Kidney glomerular epithelial cell (primary cell): ENCODE data around the gene RPL11.
"Not testable (repeated sequence)": the region's sequence is repeated elsewhere in the genome, so short reads cannot be mapped to it uniquely, and the experiment has no call there.

Experiments used
- DNase-seq: peaks from one replicate; lab custom pipeline; 2025; lab: John Stamatoyannopoulos, UW

Gene RPL11

DNA sequence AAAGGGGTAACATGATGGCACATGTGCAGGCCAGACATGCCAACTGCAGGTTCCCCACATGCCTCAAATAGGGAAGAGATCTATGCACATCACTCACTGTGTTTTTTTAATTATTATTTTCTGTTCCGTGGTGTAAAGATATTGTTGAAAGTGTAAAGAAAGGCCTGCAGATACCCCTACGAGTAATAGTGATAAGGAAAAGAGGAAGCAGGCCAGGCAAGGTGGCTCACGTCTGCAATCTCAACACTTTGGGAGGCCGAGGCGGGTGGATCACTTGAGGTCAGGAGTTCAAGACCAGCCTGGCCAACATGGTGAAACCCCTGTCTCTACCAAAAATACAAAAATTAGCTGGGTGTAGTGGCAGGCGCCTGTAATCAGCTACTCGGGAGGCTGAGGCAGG is 6.4 kb upstream of the RPL11 start:
- DNase-seq = not testable (repeated sequence)

GRCh38 chr1:23687680-23688079 is 3.9 kb upstream of the RPL11 start:
- DNase-seq = not testable (repeated sequence)

- not testable (repeated sequence) for DNase-seq
Measured at GRCh38 chr1:23688281-23688680, 3.3 kb upstream of the RPL11 start.

GRCh38 chr1:23692308-23692871 is 784 bp downstream of the RPL11 start:
- DNase-seq = peak; percentile 48

GRCh38 chr1:23693599-23693998 is 2.0 kb downstream of the RPL11 start:
- DNase-seq = no peak

DNA sequence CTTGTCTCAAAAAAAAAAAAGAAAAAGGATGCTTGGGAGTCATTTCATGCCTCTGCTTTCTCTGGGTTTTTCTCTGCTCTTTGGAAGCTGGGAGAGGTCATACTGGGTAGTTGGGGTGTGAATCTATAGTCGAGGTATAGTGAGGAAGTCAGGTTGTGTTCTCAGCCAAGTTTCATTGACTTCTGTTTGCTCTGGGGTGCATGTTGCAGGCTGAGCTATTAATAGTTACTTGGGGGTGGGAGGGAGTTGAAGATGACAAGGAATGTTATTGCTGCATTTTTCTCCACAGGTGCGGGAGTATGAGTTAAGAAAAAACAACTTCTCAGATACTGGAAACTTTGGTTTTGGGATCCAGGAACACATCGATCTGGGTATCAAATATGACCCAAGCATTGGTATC is 2.8 kb downstream of the RPL11 start:
- no peak for DNase-seq

DNA sequence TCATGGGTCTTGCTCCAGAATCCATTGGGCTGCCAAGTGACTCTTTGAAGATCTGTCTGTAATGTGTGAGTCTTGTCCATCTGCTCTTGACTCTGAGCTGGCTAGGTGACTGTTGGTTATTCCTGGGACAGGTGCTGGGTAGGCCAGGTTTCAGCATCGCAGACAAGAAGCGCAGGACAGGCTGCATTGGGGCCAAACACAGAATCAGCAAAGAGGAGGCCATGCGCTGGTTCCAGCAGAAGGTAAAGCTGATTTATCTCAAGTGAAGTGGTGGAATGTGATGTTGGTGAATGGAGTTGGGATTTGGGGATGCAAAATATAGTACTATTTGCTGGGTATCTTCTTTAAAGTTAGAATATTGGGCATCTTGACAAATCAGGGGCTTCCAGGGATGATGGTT is 4.1 kb downstream of the RPL11 start:
- DNase-seq = no peak

DNA sequence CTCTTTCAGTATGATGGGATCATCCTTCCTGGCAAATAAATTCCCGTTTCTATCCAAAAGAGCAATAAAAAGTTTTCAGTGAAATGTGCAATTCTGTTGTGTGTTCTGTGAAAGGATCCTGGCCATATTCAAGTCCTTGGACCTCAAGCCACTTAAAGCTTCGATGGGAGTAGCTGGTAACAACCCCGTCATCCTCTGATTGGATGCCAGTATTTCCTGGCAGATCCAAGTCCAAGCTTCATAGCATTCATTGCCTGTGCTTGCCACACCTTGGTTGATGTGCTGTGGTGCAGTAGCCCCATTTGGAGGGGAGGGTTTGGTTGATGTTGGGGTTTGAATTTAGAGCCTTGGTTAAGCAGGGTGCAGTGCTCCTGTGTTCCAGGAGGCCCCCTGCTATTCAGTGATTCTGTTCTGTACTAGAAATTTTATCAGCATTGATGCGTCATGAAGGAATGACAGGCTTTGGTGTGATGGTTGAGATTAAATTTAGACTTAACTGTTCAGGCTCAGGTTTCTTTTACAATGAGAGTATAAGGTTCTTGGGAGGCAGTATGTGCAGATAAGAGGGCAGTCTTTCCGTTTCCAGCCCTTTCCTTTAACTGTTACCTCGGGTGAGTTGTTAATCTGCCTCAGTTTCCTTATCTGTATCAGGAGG is 4.9 kb downstream of the RPL11 start:
- DNase-seq = no peak

- DNase-seq = no peak
Measured at GRCh38 chr1:23698466-23698865, 6.9 kb downstream of the RPL11 start.

DNA sequence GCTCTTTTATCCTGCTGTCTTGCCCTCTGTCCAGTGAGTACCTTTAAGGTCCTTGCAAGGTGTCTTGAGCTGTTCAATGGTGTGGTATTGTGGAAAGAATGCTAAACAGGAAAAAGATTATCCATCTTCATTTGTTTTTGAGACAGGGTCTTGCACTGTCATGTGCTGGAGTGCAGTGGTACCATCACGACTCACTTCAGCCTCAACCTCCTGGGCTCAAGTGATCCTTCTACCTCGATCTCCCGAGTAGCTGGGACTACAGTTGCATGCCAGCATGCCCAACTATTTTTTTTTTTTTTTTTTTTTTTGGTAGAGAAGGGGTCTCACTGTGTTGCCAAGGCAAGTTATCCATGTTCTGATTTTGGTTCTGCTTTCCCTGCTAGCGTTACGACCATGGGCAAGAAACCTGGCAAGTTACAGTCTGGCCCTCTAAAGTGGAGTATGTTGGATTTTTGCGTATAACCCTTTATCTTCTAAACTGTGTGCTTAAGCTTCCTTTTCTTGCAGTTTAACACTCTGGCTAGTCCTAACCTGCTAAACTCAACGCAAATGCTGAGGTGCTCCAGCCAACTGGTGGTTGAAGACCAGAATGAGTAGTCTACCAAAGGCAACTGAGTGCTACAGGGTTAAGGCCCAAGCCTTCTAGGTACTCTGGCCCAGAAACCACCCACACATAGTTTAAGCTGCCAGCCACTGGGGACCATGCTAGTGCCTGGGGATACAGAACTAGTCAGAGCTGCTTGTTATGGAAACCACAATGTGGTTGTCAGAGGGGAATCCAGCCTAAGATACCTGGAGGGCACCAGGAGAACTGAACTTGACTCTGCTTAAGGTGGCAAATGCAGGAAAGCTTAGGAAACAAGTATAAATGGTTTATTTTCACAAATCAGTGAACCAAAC is 7.9 kb downstream of the RPL11 start:
- no peak for DNase-seq

- no peak for DNase-seq
Measured at GRCh38 chr1:23701310-23701709, 9.7 kb downstream of the RPL11 start.

GRCh38 chr1:23701996-23702395 is 10.4 kb downstream of the RPL11 start:
- DNase-seq = no peak

GRCh38 chr1:23704834-23705495 is 13.4 kb downstream of the RPL11 start:
- DNase-seq = no peak

DNA sequence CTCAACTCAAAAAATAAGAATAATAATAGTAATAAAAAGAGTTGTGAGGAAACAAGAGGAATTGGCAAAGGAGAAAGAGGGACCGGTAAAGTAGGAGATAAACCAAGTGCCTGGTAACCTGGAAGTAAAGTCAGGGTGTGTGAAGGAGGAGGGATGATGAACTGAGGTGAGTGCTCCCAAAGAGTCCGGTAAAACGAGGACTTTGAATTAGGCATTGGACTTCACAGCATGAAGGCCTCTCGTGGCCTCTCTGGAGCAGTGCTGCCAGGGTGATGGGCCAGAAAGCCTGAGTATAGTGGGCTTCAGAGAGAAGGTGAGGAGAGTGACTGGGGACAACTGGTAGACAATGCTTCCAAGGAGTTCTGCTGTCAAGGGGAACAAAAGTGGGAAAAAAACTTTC is 17.6 kb downstream of the RPL11 start:
- DNase-seq = no peak

- peak; percentile 30 for DNase-seq
Measured at GRCh38 chr1:23718482-23718881, 26.9 kb downstream of the RPL11 start.

GRCh38 chr1:23719162-23719820 is 27.7 kb downstream of the RPL11 start:
- no peak for DNase-seq

DNA sequence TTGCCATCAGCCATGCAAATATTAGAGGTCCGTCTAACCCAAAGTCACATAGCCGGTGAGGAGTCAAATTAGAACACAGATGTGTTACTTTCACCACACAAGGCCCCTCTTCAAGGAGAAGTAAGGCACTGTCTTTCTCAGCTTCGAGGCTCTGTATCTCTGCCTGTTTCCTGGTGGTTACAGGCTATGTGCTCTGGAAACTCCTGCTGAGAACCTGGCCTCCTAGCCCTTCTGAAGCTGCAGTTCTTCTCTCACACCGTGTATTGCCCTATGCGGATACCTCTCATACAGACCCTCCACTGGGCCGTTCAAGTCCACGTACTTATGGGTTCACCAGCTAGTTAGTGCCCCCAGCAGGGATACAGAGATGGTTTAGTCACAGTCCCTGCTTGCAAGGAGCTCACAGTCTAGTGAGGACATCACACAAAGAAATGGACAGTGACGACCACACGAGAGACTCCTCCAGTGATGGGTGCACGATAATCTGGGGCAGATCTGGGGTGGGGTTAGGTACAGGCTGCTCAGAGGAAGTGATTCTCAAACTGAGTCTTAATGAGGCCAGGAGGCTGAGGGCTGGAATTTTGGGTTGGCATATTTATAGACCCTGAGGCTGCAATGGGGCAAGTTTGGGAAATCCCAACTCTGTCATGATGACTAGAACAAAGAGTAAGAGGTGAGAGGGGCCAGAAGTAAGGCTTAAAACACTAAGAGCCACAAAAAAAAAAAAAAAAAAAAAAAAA is 28.8 kb downstream of the RPL11 start:
- DNase-seq = no peak

GRCh38 chr1:23722652-23723051 is 31.0 kb downstream of the RPL11 start:
- no peak for DNase-seq

GRCh38 chr1:23726686-23727085 is 35.1 kb downstream of the RPL11 start:
- DNase-seq = no peak

GRCh38 chr1:23727362-23727811 is 35.8 kb downstream of the RPL11 start:
- no peak for DNase-seq
